Activated CD4-positive, alpha-beta memory T cell treated with anti-CD3 and anti-CD28 coated beads for 36 hours (primary cell): Measurements from ENCODE around the gene ANTKMT. TPM values are rescaled to one million over a fixed set of nuclear protein-coding genes. Genes with fewer than 3 reads are reported as not detected.

ENCODE experiments used
- CTCF ChIA-PET: fragments of 350-600 bp; sonication (Branson Sonifier 250); formaldehyde crosslinking; loops from one replicate; lab custom pipeline; 2021; ENCODE audit warnings: antibody characterized with exemption, inconsistent platforms; lab: Charles Lee
- POLR2A ChIA-PET: fragments of 350-600 bp; sonication (Branson Sonifier 250); formaldehyde crosslinking; loops from one replicate; lab custom pipeline; 2021; ENCODE audit warnings: antibody characterized with exemption; lab: Charles Lee
- DNase-seq: peaks from one replicate; pipeline ENCODE4 v3.0.0-alpha.2; 2020
- H3K27ac Mint-ChIP-seq: one replicate; pipeline ENCODE4 v1.8.0; 2021; ENCODE audit warnings: mixed read lengths
- H3K27me3 Mint-ChIP-seq: one replicate; pipeline ENCODE4 v1.8.0; 2021; ENCODE audit warnings: mixed read lengths
- H3K36me3 Mint-ChIP-seq: one replicate; pipeline ENCODE4 v1.8.0; 2021; ENCODE audit warnings: mixed read lengths
- H3K4me1 Mint-ChIP-seq: one replicate; pipeline ENCODE4 v1.8.0; 2021; ENCODE audit warnings: low read depth, mixed read lengths
- H3K4me3 Mint-ChIP-seq: one replicate; pipeline ENCODE4 v1.8.0; 2021; ENCODE audit warnings: mild to moderate bottlenecking, mixed read lengths
- H3K9me3 Mint-ChIP-seq: one replicate; pipeline ENCODE4 v1.8.0; 2021; ENCODE audit warnings: mixed read lengths
- intact Hi-C: fragments of 100-400 bp; cut with micrococcal nuclease; formaldehyde crosslinking; loops from one replicate; pipeline ENCODE4 v1.15.1; 2023
- total RNA-seq, 2 experiments: library from RNA; stranded (reverse); gene quantifications; one replicate each; pipeline ENCODE4 v1.2.3, GENCODE V29; 2021

ANTKMT gene
- total RNA-seq, 2 experiments from 2014 or later: 31.2 to 34.9 TPM

- Mint-ChIP-seq H3K27ac (no peak within 1 kb of the TSS), H3K27me3 (no peaks in the 10 kb centered on the region), H3K4me3 (peak within 1 kb of the TSS; percentile 56), H3K4me1 (no peaks in the 10 kb centered on the region), H3K9me3 (no peaks in the 10 kb centered on the region), H3K36me3 (no peaks in the 10 kb centered on the region)
- DNase-seq: peak; percentile 70
- intact Hi-C loops: no loop called here
- POLR2A ChIA-PET: interaction anchor here (0.6 to 3.2 kb wide), 3 partner anchors 11 to 31 kb away, joined by 3 to 9 read pairs (median 3); no protein-coding TSS in a partner anchor
- CTCF ChIA-PET: interaction anchor here (1.5 to 2.7 kb wide), 4 partner anchors 9 to 14 kb away, joined by 5 to 11 read pairs (median 8); partner anchors contain the start of genes CIAO3 and METRN
Observed at GRCh38 chr16:726438-727290, 5.7 kb downstream of the ANTKMT start, which contains the start of the genes CCDC78 and HAGHL. Gene CCDC78, minus strand, starts transcription at chr16:726443. Its CDS starts 76 bp downstream, at chr16:726367. Gene HAGHL, plus strand, starts transcription at chr16:727106. Its CDS starts 404 bp downstream, at chr16:727510.

GRCh38 chr16:727291-727977 lies 6.5 kb downstream of the ANTKMT start:
- DNase-seq: no peak
- Mint-ChIP-seq H3K27me3 (no peaks in the 10 kb centered on the region), H3K36me3 (no peaks in the 10 kb centered on the region), H3K27ac (no peak overlapping the region), H3K4me1 (no peaks in the 10 kb centered on the region), H3K4me3 (peak overlapping the region; percentile 48), H3K9me3 (no peaks in the 10 kb centered on the region)
- CTCF ChIA-PET: interaction anchor here (0.9 to 5.5 kb wide), 3 partner anchors 7 to 58 kb away, joined by 3 to 33 read pairs (median 11); partner anchors contain the start of genes ANTKMT and METRN
- intact Hi-C loops: no loop called here
- POLR2A ChIA-PET: interaction anchor here (1.6 to 3.2 kb wide), 3 partner anchors 12 to 61 kb away, joined by 5 to 9 read pairs (median 8); partner anchors contain the start of genes CHTF18, CIAO3 and RPUSD1

- intact Hi-C loops: no loop called here
- POLR2A ChIA-PET: interaction anchor here (0.6 to 1.6 kb wide), 4 partner anchors 8 to 60 kb away, joined by 3 to 8 read pairs (median 4); partner anchors contain the start of genes CHTF18, CIAO3, RPUSD1 and STUB1
- Mint-ChIP-seq H3K27ac (no peak overlapping the region), H3K27me3 (no peaks in the 10 kb centered on the region), H3K36me3 (no peaks in the 10 kb centered on the region), H3K4me3 (peak overlapping the region; percentile 57), H3K9me3 (no peaks in the 10 kb centered on the region), H3K4me1 (no peaks in the 10 kb centered on the region)
- CTCF ChIA-PET: interaction anchor here (0.9 to 5.5 kb wide), 3 partner anchors 8 to 57 kb away, joined by 3 to 33 read pairs (median 11); partner anchors contain the start of genes ANTKMT and METRN
- DNase-seq: peak; percentile 72
Observed at GRCh38 chr16:728131-728889, 7.4 kb downstream of the ANTKMT start.

- H3K27me3 Mint-ChIP-seq: no peaks in the 10 kb centered on the region
- no peak for DNase-seq
- peak overlapping the region; percentile 57 for H3K4me3 Mint-ChIP-seq
- POLR2A ChIA-PET: interaction anchor here (0.6 to 1.6 kb wide), 6 partner anchors 7 to 278 kb away, joined by 3 to 8 read pairs (median 3); partner anchors contain the start of genes CHTF18, CIAO3, RPUSD1 and STUB1
- no peaks in the 10 kb centered on the region for H3K36me3 Mint-ChIP-seq
- intact Hi-C loops: no loop called here
- H3K9me3 Mint-ChIP-seq: no peaks in the 10 kb centered on the region
- H3K27ac Mint-ChIP-seq: no peak overlapping the region
- no peaks in the 10 kb centered on the region for H3K4me1 Mint-ChIP-seq
- CTCF ChIA-PET: interaction anchor here (2.7 to 5.5 kb wide), 2 partner anchors 9 to 13 kb away, joined by 11 to 33 read pairs; partner anchors contain the start of genes ANTKMT and METRN
Observed at GRCh38 chr16:728890-729744, 8.2 kb downstream of the ANTKMT start.

- no peak overlapping the region for H3K4me3 Mint-ChIP-seq
- peaks cover under 1% of the 10 kb centered on the region for H3K4me1 Mint-ChIP-seq
- no peaks in the 10 kb centered on the region for H3K27me3 Mint-ChIP-seq
- intact Hi-C loops: no loop called here
- ChIA-PET POLR2A (interaction anchor here (0.6 to 1.0 kb wide), 2 partner anchors 14 to 277 kb away, joined by 3 read pairs; no protein-coding TSS in a partner anchor), CTCF (interaction anchor here (5.5 kb wide), 1 partner anchor 10 kb away, joined by 33 read pairs; the partner anchor contains the start of gene ANTKMT)
- H3K36me3 Mint-ChIP-seq: peaks cover 3% of the 10 kb centered on the region
- H3K27ac Mint-ChIP-seq: no peak overlapping the region
- no peak for DNase-seq
- H3K9me3 Mint-ChIP-seq: no peaks in the 10 kb centered on the region
Observed at GRCh38 chr16:729768-730665, 9.1 kb downstream of the ANTKMT start.

- no peak for DNase-seq
- Mint-ChIP-seq H3K36me3 (peaks cover 8% of the 10 kb centered on the region), H3K27me3 (no peaks in the 10 kb centered on the region), H3K9me3 (no peaks in the 10 kb centered on the region), H3K27ac (no peak overlapping the region), H3K4me1 (peaks cover 9% of the 10 kb centered on the region), H3K4me3 (no peak overlapping the region)
- ChIA-PET CTCF (interaction anchor here (1.1 to 5.5 kb wide), 2 partner anchors 10 kb away, joined by 3 to 33 read pairs; partner anchors contain the start of genes ANTKMT and CIAO3), POLR2A (no interaction called here)
- intact Hi-C loops: no loop called here
Observed at GRCh38 chr16:730666-731509, 9.9 kb downstream of the ANTKMT start.

GRCh38 chr16:732332-732731 lies 11.4 kb downstream of the ANTKMT start:
- Mint-ChIP-seq H3K4me3 (no peak overlapping the region), H3K27me3 (no peaks in the 10 kb centered on the region), H3K9me3 (no peaks in the 10 kb centered on the region), H3K27ac (no peak overlapping the region), H3K36me3 (peaks cover 17% of the 10 kb centered on the region), H3K4me1 (peaks cover 17% of the 10 kb centered on the region)
- intact Hi-C loops: no loop called here
- DNase-seq: no peak
- POLR2A ChIA-PET: no interaction called here
- CTCF ChIA-PET: interaction anchor here (1.0 to 5.5 kb wide), 4 partner anchors 8 to 56 kb away, joined by 4 to 33 read pairs (median 4); partner anchors contain the start of genes ANTKMT, CHTF18 and RPUSD1

GRCh38 chr16:732936-733335 lies 12.0 kb downstream of the ANTKMT start:
- ChIA-PET CTCF (interaction anchor here (1.0 to 5.5 kb wide), 4 partner anchors 8 to 56 kb away, joined by 4 to 33 read pairs (median 4); partner anchors contain the start of genes ANTKMT, CHTF18 and RPUSD1), POLR2A (no interaction called here)
- no peak for DNase-seq
- H3K36me3 Mint-ChIP-seq: peaks cover 22% of the 10 kb centered on the region
- H3K4me1 Mint-ChIP-seq: peaks cover 20% of the 10 kb centered on the region
- H3K4me3 Mint-ChIP-seq: no peak overlapping the region
- no peaks in the 10 kb centered on the region for H3K27me3 Mint-ChIP-seq
- no peak overlapping the region for H3K27ac Mint-ChIP-seq
- intact Hi-C loops: no loop called here
- no peaks in the 10 kb centered on the region for H3K9me3 Mint-ChIP-seq
